Skeletal muscle tissue (tissue), 4 donors: ENCODE results near the gene IL17RA. TPM values are rescaled to one million over a fixed set of nuclear protein-coding genes. Genes with fewer than 3 reads are reported as not detected.

Experiments
- H3K27ac ChIP-seq: one replicate; pipeline ENCODE4 v1.7.0; 2013; ENCODE audit warnings: mild to moderate bottlenecking, low read depth, low read length, inconsistent platforms
- H3K27me3 ChIP-seq, 3 donors: one replicate each; pipeline ENCODE4 v1.7.0; 2013; ENCODE audit warnings: low read length in 3 of 3; ENCODE audit not compliant: control insufficient read depth in 3 of 3, insufficient read depth in 3 of 3
- H3K36me3 ChIP-seq, 3 donors: one replicate each; pipeline ENCODE4 v1.7.0; 2013; ENCODE audit warnings: low read length in 3 of 3; ENCODE audit not compliant: control insufficient read depth in 3 of 3, insufficient read depth in 3 of 3
- H3K4me1 ChIP-seq, 3 donors: one replicate each; pipeline ENCODE4 v1.7.0; 2013; ENCODE audit warnings: low read length in 3 of 3, mild to moderate bottlenecking in 3 of 3; ENCODE audit not compliant: control insufficient read depth in 3 of 3, insufficient read depth in 3 of 3
- H3K4me3 ChIP-seq, 3 donors: one replicate each; pipeline ENCODE4 v1.7.0; 2013; ENCODE audit warnings: low read length in 3 of 3
- H3K9ac ChIP-seq, 3 donors: one replicate each; pipeline ENCODE4 v1.7.0; 2013; ENCODE audit warnings: low read length in 3 of 3, mild to moderate bottlenecking in 3 of 3, moderate library complexity in 2 of 3, low read depth in 1 of 3
- H3K9me3 ChIP-seq, 3 donors: one replicate each; pipeline ENCODE4 v1.7.0; 2013; ENCODE audit warnings: low read length in 3 of 3; ENCODE audit not compliant: control insufficient read depth in 3 of 3
- total RNA-seq: library from RNA; depleted of rRNA; stranded (reverse); fragments of >200 nt; gene quantifications from one replicate; pipeline ENCODE4 v1.2.3, GENCODE V29; 2014
- donor health status: Osteomylitis.

The IL17RA gene
- total RNA-seq, 1 donor from 2014 or later, result 3.1 TPM

GRCh38 chr22:17118342-17118741, 33.5 kb downstream of the IL17RA start:
- H3K27ac ChIP-seq, result no peak overlapping the region
- H3K27me3 ChIP-seq, result peaks cover 0 to 9% (median 7%) of the 10 kb centered on the region in 3 donors
- no peak overlapping the region for H3K9ac ChIP-seq
- H3K36me3 ChIP-seq, result no peaks in the 10 kb centered on the region
- no peaks in the 10 kb centered on the region for H3K9me3 ChIP-seq
- no peak overlapping the region for H3K4me3 ChIP-seq
- peaks cover 10 to 27% (median 24%) of the 10 kb centered on the region in 3 donors for H3K4me1 ChIP-seq

DNA sequence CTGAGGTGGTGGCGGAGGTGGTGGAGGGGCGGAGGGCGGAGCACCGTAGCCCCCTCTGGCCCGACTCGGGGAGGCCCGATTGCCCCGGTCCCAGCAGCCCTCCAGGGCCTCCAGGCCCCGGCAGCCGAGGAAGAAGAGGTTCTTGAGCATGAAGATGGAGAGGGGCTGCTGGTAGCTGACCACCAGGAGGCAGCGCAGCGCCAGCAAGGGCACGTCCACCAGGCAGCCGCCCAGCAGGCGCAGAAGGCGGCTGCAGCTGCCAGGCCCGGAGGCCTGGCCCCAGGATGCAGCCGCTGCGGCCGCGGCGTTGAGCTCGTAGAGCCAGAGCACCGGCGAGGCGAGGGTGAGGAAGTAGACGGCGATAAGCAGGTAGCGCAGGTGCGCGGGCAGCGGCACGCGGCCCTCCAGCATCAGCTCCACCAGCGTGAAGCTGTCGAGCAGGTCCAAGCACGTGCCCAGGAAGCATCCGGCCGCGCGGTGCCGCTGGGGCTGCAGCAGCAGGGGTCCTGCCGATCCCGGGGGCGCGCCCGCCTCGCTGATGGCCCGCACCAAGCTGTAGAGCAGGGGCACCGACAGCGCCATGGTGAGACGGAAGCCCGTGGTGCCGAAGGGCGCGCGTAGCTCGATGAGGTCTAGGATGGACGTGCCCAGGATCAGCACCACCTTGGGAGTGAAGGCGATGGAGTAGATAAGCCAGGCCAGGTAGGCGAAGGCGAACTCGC, 34.8 kb downstream of the IL17RA start:
- Histone ChIP-seq H3K27ac (no peak overlapping the region), H3K36me3 (no peaks in the 10 kb centered on the region), H3K9ac (no peak overlapping the region), H3K9me3 (no peaks in the 10 kb centered on the region), H3K4me3 (peak overlapping the region in 2 of 3 donors; percentile 49 to 57), H3K27me3 (peaks cover 0 to 9% (median 7%) of the 10 kb centered on the region in 3 donors), H3K4me1 (peaks cover 10 to 27% (median 24%) of the 10 kb centered on the region in 3 donors)

- Histone ChIP-seq H3K27me3 (peaks cover 0 to 9% (median 7%) of the 10 kb centered on the region in 3 donors), H3K9ac (no peak overlapping the region), H3K4me3 (peak overlapping the region in 1 of 3 donors; percentile 45), H3K9me3 (no peaks in the 10 kb centered on the region), H3K27ac (no peak overlapping the region), H3K4me1 (peaks cover 10 to 27% (median 24%) of the 10 kb centered on the region in 3 donors), H3K36me3 (no peaks in the 10 kb centered on the region)
Observed at GRCh38 chr22:17120281-17120680, 35.5 kb downstream of the IL17RA start.

- Histone ChIP-seq H3K27ac (no peak overlapping the region), H3K36me3 (no peaks in the 10 kb centered on the region), H3K9ac (peak overlapping the region in 1 of 3 donors; percentile 64), H3K27me3 (peaks cover 0 to 9% (median 7%) of the 10 kb centered on the region in 3 donors), H3K9me3 (no peaks in the 10 kb centered on the region), H3K4me3 (peak overlapping the region in 2 of 3 donors; percentile 43 to 45), H3K4me1 (peaks cover 10 to 27% (median 24%) of the 10 kb centered on the region in 3 donors)
Observed at GRCh38 chr22:17120711-17121232, 36.0 kb downstream of the IL17RA start.

GRCh38 chr22:17121233-17122195, 36.7 kb downstream of the IL17RA start, which contains the start of gene TMEM121B:
Gene TMEM121B, minus strand, starts transcription at chr22:17121360. Its CDS starts 233 bp downstream, at chr22:17121127.
- Histone ChIP-seq H3K4me1 (peaks cover 10 to 24% (median 24%) of the 10 kb centered on the region in 3 donors), H3K9ac (peak within 1 kb of the TSS; percentile 43 to 75 (median 56))

DNA sequence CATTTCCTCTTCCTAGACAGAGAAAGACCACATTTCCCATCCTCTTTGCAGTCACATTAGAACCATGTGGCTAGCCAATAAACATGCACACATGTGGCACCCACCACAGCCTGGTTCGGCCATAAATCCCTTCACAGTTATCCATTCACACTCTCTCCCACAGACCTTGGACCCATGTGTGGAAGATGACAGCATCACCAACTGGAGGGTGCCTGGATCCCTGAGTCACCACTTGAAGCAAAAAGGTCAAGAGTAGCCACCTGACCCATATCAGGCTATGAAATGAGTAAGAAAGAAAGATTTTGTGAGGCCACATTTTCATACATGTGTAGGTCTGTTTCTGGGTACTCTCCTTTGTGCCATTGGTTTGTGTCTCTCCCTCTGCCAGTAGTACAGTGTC, 45.4 kb downstream of the IL17RA start:
- H3K4me3 ChIP-seq, result no peak overlapping the region
- H3K27me3 ChIP-seq, result no peaks in the 10 kb centered on the region
- no peaks in the 10 kb centered on the region for H3K9me3 ChIP-seq
- no peak overlapping the region for H3K27ac ChIP-seq
- peaks cover 13 to 19% (median 17%) of the 10 kb centered on the region in 3 donors for H3K4me1 ChIP-seq
- no peaks in the 10 kb centered on the region for H3K36me3 ChIP-seq
- no peak overlapping the region for H3K9ac ChIP-seq

More at GRCh38 chr22:17121233-17122195, 36.7 kb downstream of the IL17RA start, which contains the start of gene TMEM121B:
- Histone ChIP-seq H3K27me3 (peaks cover 0 to 9% (median 7%) of the 10 kb centered on the region in 3 donors), H3K36me3 (no peaks in the 10 kb centered on the region), H3K4me3 (peak within 1 kb of the TSS; percentile 51 to 78 (median 67)), H3K27ac (no peak within 1 kb of the TSS), H3K9me3 (no peaks in the 10 kb centered on the region)

DNA sequence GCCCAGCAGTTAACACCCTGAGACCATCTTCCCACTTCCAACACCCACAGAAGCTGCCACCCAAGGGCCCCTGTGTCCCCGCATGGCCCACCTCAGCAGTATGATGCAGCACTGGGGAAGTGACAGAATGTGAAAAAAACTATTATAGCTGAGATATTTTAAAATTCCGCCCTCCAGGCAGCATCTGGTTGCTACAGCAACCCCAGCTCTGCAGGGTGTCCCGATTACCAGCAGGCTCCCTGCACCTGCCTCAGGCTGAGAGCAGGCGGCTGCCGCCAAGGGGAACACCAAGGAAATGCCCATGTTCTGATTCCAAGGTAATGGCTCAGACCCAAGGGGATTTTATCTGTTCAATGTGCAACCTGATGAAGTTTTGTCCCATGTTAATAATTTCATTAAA, 46.9 kb downstream of the IL17RA start:
- H3K27me3 ChIP-seq, result no peaks in the 10 kb centered on the region
- peak overlapping the region in 1 of 3 donors; percentile 62 for H3K9ac ChIP-seq
- H3K4me3 ChIP-seq, result peak overlapping the region; percentile 17 to 57 (median 30)
- H3K27ac ChIP-seq, result peak overlapping the region; percentile 76
- H3K36me3 ChIP-seq, result no peaks in the 10 kb centered on the region
- no peaks in the 10 kb centered on the region for H3K9me3 ChIP-seq
- H3K4me1 ChIP-seq, result peaks cover 14 to 19% (median 17%) of the 10 kb centered on the region in 3 donors

- Histone ChIP-seq H3K4me3 (peak overlapping the region in 2 of 3 donors; percentile 17 to 30), H3K9me3 (no peaks in the 10 kb centered on the region), H3K27ac (peak overlapping the region; percentile 76), H3K9ac (no peak overlapping the region), H3K4me1 (peaks cover 16 to 20% (median 18%) of the 10 kb centered on the region in 3 donors), H3K27me3 (no peaks in the 10 kb centered on the region), H3K36me3 (peaks cover 0 to under 1% (median 0%) of the 10 kb centered on the region in 3 donors)
Observed at GRCh38 chr22:17132112-17132511, 47.3 kb downstream of the IL17RA start.

DNA sequence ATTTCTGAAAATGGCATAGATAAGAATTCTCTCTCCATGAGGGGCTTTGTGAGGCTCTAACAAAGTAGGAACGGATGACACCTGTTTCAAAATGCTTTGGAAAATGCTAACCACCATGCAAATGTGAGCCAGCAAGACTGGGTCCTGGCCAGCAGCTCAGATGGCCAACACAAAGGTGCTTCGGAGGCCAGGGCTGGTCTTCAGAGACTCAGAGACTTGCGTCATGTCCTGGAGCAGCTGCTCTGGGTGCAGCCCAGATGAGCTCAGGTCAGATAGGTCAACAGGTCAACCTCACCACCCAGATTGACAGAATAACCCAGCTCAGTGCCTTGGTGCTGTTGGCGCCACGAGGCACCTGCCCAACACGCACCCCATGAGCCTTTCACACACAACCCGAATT, 48.3 kb downstream of the IL17RA start:
- no peaks in the 10 kb centered on the region for H3K9me3 ChIP-seq
- H3K4me3 ChIP-seq, result no peak overlapping the region
- H3K27me3 ChIP-seq, result no peaks in the 10 kb centered on the region
- peaks cover 16 to 26% (median 21%) of the 10 kb centered on the region in 3 donors for H3K4me1 ChIP-seq
- peak overlapping the region; percentile 51 for H3K27ac ChIP-seq
- H3K9ac ChIP-seq, result peak overlapping the region in 1 of 3 donors; percentile 8
- peaks cover 7 to 11% (median 7%) of the 10 kb centered on the region in 3 donors for H3K36me3 ChIP-seq
